Activated CD8-positive, alpha-beta memory T cell treated with anti-CD3 and anti-CD28 coated beads for 4 hours (primary cell): Measurements from ENCODE around the gene WDR45B.

Experiments
- DNase-seq, 2 donors: peaks; one replicate each; pipeline ENCODE4 v3.0.0-alpha.2; 2020; ENCODE audit warnings: low read depth in 2 of 2

The WDR45B gene

DNA sequence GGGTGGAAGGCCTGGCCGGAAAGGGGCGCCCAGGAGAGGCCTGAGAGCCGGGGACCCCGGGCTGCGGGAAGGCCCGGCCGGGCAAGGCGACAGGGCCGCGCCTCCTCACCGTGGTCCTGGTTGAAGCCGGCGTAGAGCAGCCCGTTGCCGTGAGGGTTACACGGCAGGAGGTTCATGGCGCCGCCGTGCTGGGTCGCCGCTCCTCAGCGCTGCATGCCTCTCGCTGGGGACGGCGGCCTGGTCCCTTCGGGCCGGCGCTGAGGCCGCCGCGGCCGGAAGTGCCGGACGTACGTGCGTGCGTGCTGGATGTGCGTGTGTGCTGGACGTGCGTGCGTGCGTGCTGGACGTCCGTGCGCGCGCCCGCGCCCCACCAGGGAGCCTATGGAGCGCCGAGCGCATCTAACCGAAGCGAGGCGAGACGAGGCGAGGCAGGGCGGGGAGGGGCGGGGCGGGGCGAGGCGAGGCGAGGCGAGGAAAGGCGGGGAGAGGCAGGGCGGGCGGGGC is at the start of gene WDR45B:
Gene WDR45B (minus strand): TSS at position 280 of the 504 bp plus-strand sequence. CDS start 104 bp downstream, at position 176.
- peak; percentile 74 to 75 for DNase-seq

DNA sequence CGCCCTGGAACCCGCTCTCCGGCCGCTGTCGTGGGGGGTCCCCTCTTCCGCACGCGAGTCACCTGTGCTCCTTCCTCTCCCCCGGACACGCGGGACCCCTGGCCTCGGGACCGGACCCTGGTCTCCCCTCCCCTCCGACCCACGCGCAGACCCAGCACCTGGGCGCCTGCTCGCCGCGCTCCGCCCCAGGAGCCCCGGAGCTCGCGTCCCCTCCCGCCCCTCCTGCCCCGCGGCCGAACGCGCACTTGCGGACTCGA is 49.5 kb upstream of the WDR45B start:
- no peak for DNase-seq

DNA sequence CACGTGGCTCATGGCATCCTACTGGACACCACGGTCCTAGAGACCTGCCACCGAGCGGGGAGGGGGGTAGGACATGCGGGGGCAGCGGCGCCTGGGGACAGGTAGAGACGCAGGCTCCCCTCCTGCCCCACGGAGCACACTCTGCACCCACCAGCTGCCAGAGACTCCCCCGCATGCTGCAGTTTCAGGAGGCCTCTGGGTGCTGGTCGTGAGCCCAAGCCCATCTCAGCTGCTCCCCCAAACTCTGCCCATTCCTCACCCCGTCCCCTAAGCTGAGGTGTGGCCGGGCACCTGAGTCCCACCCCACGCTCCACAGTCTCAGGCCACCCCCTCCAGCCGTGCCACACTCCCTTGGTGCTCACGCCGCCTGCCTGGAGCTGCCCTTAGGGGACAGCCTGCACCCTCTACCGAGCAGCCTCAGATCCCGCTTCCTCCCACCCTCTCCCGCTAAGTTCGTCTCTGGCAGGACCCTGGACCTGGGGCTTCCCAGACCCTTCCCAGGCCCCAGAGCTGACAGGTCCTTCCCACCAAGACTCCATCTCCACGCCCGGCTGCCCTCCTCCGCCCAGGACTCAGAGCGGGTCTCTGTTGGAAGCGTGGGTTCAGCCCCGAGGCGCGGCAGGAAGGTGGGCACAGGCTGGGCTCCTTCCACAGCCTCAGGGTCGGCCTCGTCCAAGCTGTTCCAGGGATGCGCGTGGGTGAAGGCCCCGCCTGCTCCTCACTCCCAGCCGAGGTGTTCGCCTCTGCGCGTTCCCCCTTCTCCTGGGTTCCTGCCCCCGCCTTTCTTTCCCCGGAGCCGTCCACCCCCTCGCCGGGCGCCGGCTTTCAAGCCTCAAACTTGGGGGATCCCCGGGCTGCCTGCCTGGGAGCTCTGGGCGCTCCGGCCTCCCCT is 48.9 kb upstream of the WDR45B start:
- no peak for DNase-seq

DNA sequence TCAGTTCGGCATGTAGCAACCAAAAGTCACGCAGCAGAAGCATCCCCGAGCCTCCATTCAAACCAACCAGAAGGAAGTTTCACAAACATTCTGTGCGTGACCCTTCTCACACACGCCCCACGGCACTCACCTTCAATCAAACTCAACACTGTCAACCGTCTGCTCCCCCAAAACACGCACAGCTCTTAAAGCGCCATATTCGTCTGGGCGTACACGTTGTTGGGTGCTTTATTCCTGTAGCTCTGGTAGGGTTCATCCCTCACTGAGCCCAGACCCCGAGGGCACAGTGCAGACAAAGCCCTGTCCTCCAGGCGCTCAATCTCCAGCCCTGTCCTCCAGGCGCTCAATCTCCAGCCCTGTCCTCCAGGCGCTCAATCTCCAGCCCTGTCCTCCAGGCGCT is 48.0 kb upstream of the WDR45B start:
- DNase-seq, result no peak

- no peak for DNase-seq
These were observed 46.4 kb upstream of the WDR45B start for GRCh38 chr17:82694647-82695046.

GRCh38 chr17:82693168-82693867 is 45.1 kb upstream of the WDR45B start:
- no peak for DNase-seq

GRCh38 chr17:82692268-82692667 is 44.0 kb upstream of the WDR45B start:
- DNase-seq, result no peak

- no peak for DNase-seq
These were observed 43.5 kb upstream of the WDR45B start for GRCh38 chr17:82691714-82692113.

DNA sequence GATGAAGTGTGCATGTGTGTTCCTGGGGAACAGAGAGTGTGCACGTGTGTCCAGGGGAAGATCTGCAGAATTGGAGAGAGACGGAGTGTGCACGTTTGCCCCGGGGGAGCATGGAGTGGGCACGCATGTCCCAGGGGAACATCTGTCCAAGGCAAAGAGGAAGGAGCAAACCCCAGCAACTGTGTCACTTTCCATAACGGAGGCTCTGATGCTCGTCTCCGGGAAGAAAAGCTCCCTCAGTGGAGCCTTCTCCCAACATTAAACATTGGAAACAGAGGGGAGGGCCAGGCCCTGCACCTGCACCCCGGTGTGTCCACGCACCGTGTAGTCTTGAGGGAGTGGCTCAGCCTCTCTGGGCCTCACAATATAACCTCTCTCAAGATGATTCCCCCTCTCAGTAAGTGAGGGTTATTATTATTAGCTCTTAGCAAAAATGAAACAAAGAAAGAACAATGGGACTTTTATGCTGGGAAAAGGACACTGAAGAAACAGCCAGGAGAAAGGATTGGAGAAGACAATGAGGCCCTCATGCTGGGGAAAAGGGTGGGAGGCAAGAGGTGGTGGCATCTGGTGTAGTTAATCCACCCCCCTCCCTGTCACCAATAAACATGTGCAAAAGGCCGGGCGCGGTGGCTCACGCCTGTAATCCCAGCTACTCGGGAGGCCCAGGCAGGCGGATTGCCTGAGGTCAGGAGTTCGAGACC is 42.7 kb upstream of the WDR45B start:
- DNase-seq, result no peak

DNA sequence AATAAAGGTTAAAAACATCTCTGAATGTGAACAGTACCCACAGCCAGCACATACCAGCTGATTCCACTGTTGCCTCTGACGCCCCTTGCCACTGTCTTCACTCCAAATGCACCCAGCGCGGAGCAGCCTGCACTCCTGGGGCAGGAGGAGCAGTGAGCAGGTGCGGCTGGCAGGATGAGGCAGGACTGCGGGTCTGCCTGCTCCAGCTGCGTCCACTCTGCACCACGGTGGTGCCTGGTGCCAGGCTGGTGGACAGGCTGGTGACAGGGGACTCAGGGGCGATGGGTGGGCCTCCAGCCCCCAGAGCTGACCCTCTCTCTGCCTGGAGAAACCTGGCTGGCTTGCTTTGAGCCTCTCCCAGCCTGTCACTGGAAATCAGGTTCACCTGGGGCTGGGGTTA is 40.8 kb upstream of the WDR45B start:
- no peak for DNase-seq

DNA sequence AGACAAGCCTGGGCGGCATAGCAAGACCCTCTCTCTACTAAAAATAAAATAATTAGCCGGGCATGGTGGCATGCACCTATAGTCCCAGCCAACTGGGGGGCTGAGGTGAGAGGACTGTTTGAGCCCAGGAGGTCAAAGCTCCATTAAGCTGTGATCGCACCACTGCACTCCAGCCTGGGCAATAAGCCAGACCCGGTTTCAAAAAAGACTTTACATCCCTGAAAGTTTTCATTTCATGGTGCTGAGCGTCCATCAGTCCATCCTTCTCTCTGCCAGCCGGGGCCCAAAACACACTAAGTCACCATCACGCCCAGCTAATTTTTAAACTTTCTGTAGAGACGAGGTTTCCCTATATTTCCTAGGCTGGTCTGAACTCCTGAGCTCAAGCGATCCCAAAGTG is 39.6 kb upstream of the WDR45B start:
- no peak for DNase-seq

GRCh38 chr17:82687375-82687861 is 39.2 kb upstream of the WDR45B start:
- no peak for DNase-seq

DNA sequence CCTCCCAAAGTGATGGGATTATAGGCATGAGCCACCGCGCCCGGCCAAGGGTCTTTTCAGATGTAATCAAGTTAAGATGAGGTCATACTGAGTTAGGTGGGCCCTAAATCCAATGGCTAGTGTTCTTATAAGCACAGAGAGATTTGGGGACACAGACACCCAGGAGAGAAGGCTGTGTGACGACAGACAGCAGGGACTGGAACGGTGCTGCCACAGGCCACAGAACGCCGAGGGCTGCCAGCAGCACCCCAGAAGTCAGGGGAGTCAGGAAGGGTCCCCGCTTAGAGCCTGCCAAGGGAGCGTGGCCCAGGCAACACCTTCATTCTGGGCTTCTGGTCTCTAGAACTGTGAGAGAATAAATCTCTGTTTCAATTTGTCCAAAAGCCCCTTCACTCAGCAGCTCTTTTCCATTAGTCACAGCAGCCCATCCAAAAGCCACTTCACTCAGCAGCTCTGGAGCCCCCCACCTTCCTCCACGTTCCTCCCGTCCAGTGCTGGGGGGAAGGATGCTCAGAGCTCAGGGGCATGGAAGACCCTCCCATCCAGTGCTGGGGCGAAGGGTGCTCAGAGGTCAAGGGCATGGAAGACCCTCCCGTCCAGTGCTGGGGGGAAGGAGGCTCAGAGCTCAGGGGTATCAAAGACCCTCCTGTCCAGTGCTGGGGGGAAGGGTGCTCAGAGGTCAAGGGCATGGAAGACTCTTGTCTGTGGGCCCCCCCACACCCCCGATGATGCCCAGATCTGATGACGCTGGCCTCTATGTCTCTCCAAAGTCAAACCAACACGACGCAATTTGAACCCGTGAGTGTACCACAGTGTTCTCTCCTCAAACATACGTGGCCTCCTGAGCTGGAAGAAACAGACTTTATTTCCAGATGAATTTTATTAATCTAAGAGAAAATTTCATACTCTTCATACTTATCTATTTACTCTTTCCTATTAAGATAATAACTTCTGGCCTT is 38.4 kb upstream of the WDR45B start:
- no peak for DNase-seq

DNA sequence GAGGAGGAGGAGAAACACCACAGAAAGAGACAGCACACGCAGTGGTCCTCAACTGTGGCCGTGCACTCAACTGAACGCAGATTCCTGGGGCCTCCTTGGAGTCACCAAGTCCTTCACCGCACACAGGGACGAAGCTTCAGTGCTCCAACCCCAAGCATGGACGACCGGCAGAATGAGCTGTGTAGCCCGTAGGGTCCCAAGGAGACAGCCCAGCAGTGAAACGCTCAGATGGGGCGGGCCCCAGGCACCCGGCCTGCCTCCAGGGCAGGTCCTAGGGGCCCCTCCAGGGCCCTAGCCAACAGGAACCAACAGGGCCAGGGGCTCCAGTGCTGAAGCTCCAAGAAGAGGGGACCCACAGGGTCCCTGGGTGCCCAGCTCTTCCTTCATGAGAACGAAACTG is 37.0 kb upstream of the WDR45B start:
- no peak for DNase-seq

GRCh38 chr17:82684228-82684841 is 36.1 kb upstream of the WDR45B start:
- DNase-seq, result no peak

DNA sequence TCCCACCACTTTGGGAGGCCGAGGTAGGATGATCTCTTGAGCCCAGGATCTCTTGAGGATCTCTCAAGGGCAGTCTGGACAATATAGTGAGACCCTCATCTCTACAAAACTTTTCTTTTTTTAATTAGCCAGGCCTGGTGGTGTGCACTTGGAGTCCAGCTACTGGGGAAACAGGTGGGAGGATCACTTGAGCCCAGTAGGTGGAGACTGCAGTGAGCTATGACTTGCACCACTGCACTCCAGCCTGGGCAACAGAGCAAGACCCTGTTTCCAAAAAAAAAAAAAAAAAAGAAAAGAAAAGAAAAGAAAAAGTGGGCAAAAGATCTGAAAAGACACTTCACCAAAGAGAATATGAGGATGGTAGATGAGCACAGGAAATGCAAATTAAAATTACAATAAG is 35.3 kb upstream of the WDR45B start:
- DNase-seq, result no peak

GRCh38 chr17:82681547-82681946 is 33.3 kb upstream of the WDR45B start:
- no peak for DNase-seq

GRCh38 chr17:82679586-82680465 is 31.6 kb upstream of the WDR45B start:
- DNase-seq, result no peak

DNA sequence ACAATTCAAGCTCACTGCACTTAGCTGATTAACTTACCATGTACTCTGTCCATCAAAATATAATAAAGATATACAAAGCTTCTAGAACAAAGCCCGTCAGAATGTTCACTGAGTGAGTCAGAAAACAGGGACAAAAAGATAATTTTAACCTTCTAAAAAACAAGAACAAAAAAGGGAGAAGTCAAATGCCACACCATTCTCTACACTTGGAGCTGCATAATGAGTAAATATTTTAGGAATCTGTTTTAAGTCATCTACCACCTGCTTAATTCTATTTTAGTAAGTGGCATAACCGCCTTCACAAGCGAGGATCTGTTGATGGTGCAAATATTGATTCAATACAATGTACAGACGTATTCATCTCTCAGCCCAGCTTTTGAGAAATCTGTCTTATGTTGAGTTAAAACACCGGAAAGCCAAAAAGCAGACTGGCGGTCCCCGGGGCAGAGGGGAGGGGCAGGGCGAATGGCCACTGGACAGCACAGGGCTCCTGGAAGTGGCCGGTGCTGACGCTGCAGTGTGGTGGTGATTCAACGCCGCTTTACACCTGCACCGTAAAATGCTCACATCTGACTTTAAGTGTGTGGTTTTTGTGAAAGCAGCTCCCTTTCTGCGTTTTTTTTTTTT is 30.1 kb upstream of the WDR45B start:
- no peak for DNase-seq
